Activated B cell treated with CpG ODN at 0.5 μM for 24 hours (primary cell): Measurements from ENCODE around the gene CTRL. TPM values are rescaled to one million over a fixed set of nuclear protein-coding genes. Genes with fewer than 3 reads are reported as not detected.

Source experiments
- ATAC-seq: fragments of 200-7000 bp; cut with Tn5 transposase; one replicate; pipeline ENCODE4 v1.10.0; 2021; ENCODE audit warnings: low read depth, mild to moderate bottlenecking, moderate library complexity
- CTCF ChIA-PET: fragments of 350-600 bp; sonication (Branson Sonifier 250); formaldehyde crosslinking; loops from one replicate; lab custom pipeline; 2021; ENCODE audit warnings: antibody characterized with exemption; lab: Charles Lee
- POLR2A ChIA-PET: fragments of 350-600 bp; sonication (Branson Sonifier 250); formaldehyde crosslinking; loops from one replicate; lab custom pipeline; 2021; ENCODE audit warnings: antibody characterized with exemption; lab: Charles Lee
- DNase-seq: peaks from one replicate; pipeline ENCODE4 v3.0.0; 2022
- H3K27ac Mint-ChIP-seq: one replicate; pipeline ENCODE4 v1.8.0; 2020; ENCODE audit warnings: mixed read lengths
- H3K27me3 Mint-ChIP-seq: one replicate; pipeline ENCODE4 v1.8.0; 2021; ENCODE audit warnings: mixed read lengths
- H3K36me3 Mint-ChIP-seq: one replicate; pipeline ENCODE4 v1.8.0; 2021; ENCODE audit warnings: low read depth, mixed read lengths
- H3K4me1 Mint-ChIP-seq: one replicate; pipeline ENCODE4 v1.8.0; 2021; ENCODE audit warnings: mixed read lengths
- H3K4me3 Mint-ChIP-seq: one replicate; pipeline ENCODE4 v1.8.0; 2020; ENCODE audit warnings: mild to moderate bottlenecking, mixed read lengths
- H3K9me3 Mint-ChIP-seq: one replicate; pipeline ENCODE4 v1.8.0; 2020; ENCODE audit warnings: mixed read lengths
- CTCF ChIP-seq: fragments of 200-600 bp; IDR thresholded peaks from one replicate; pipeline ENCODE4 v1.8.0; 2022; ENCODE audit warnings: antibody characterized with exemption, mild to moderate bottlenecking
- intact Hi-C: fragments of 100-400 bp; cut with micrococcal nuclease; formaldehyde crosslinking; loops from one replicate; pipeline ENCODE4 v1.15.1; 2024
- total RNA-seq: library from RNA; stranded (reverse); gene quantifications from 2 replicates; pipeline ENCODE4 v1.2.3, GENCODE V29; 2022

Gene CTRL
- total RNA-seq, 1 donor from 2014 or later = 6.2 TPM

GRCh38 chr16:67934306-67935100, 2.8 kb upstream of the CTRL start:
- Mint-ChIP-seq H3K9me3 (no peaks in the 10 kb centered on the region), H3K4me1 (peaks cover 22% of the 10 kb centered on the region), H3K4me3 (peak overlapping the region; percentile 99), H3K27me3 (no peaks in the 10 kb centered on the region), H3K36me3 (peaks cover 62% of the 10 kb centered on the region), H3K27ac (peak overlapping the region; percentile 98)
- no peak for TF ChIP-seq CTCF
- intact Hi-C loops = loop anchor here (1.0 kb wide), 6 partner anchors 41 to 372 kb away; partner anchors contain the start of genes ACD, CTCF, NFATC3 and NUTF2
- ChIA-PET POLR2A (interaction anchor here (0.5 to 3.4 kb wide), 11 partner anchors 9 to 453 kb away, joined by 3 to 28 read pairs (median 4); partner anchors contain the start of genes ATP6V0D1, CARMIL2, DDX28 and DUS2), CTCF (interaction anchor here (1.4 to 4.0 kb wide), 3 partner anchors 87 to 262 kb away, joined by 4 to 28 read pairs (median 5); no protein-coding TSS in a partner anchor)
- ATAC-seq = no peak
- no peak for DNase-seq

DNA sequence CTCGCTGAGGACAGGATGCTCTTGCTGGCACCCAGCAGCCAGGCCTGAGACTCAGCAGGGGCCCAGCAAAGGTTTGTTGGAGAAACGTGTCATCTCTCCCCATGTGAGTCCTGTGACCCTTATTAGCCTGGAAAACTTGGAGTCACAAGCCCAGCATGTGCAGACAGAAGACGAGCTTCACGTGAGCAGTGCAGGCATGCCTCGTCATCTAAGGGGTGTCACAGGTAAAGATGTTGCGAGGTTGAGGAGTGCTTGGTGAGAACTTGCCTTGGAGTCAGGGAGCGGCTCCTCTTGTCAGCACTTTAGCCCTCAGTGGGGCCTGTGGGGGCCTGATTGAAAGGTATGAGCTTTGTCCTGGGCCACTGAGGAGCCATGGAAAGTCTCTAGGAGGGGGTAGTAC, 2.1 kb upstream of the CTRL start:
- ChIA-PET CTCF (interaction anchor here (1.4 to 4.0 kb wide), 2 partner anchors 107 to 261 kb away, joined by 4 to 28 read pairs; no protein-coding TSS in a partner anchor), POLR2A (interaction anchor here (0.5 to 0.6 kb wide), 2 partner anchors 14 to 441 kb away, joined by 3 read pairs; no protein-coding TSS in a partner anchor)
- intact Hi-C loops = no loop called here
- no peak for TF ChIP-seq CTCF
- no peak for DNase-seq
- ATAC-seq = no peak
- no peaks in the 10 kb centered on the region for H3K27me3 Mint-ChIP-seq
- H3K4me1 Mint-ChIP-seq = peaks cover 23% of the 10 kb centered on the region
- no peak overlapping the region for H3K27ac Mint-ChIP-seq
- H3K4me3 Mint-ChIP-seq = no peak overlapping the region
- H3K36me3 Mint-ChIP-seq = peaks cover 67% of the 10 kb centered on the region
- no peaks in the 10 kb centered on the region for H3K9me3 Mint-ChIP-seq

DNA sequence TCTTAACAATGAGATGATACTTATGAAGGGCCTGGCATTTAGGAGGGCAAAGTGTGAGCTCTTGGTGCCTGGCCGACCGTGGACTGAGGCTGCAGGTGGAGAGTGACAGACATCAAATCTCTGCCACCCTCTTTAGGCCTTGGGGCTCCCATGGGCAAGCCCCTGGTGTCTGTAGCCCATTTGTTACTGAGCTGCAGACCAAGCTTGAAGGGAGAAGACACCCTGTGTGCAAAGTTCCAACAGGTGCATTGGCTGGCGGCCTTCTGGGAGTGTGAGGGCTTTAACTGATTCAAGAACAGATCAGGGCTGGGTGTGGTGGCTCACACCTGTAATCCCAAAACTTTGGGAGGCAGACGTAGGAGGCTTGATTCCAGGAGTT, 789 bp upstream of the CTRL start:
- POLR2A ChIA-PET = interaction anchor here (0.5 to 0.6 kb wide), 2 partner anchors 9 to 91 kb away, joined by 3 read pairs; partner anchors contain the start of genes DDX28 and DUS2
- peaks cover 78% of the 10 kb centered on the region for H3K36me3 Mint-ChIP-seq

DNA sequence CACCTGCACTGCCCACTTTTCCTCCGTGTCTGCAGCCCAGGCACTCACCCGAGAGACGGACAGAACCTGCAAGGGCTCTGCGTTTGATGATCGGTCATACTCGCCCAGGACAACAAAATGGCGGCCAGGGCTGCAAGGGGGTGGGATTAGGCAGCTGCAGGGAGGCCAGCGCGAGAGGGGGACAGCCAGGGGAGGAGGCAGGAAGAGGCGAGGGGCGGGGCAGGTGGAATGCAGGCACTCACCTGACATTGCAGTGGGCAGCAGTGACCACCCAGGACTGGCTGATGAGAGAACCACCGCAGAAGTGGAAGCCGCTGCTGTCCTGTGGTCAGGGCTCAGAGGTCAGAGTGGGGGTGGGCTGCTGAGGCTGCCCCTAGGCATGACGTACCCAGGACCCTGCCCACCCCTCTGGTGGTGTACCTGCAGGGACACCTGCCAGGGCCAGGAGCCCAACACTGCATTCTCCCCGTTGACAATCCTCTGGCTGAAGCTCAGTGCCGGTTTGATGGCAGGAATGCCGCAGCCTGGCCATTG, 917 bp downstream of the CTRL start:
- POLR2A ChIA-PET = interaction anchor here (1.0 kb wide), 1 partner anchor 410 kb away, joined by 3 read pairs; no protein-coding TSS in a partner anchor
- Mint-ChIP-seq H3K27ac (no peak overlapping the region), H3K4me1 (peaks cover 33% of the 10 kb centered on the region), H3K9me3 (no peaks in the 10 kb centered on the region), H3K4me3 (no peak overlapping the region), H3K27me3 (no peaks in the 10 kb centered on the region), H3K36me3 (peaks cover 68% of the 10 kb centered on the region)
- no peak for TF ChIP-seq CTCF
- ATAC-seq = no peak
- CTCF ChIA-PET = no interaction called here
- DNase-seq = no peak
- intact Hi-C loops = no loop called here

More for the DNA sequence above, 789 bp upstream of the CTRL start:
- ATAC-seq = no peak
- CTCF ChIA-PET = interaction anchor here (0.8 to 1.1 kb wide), 2 partner anchors 10 to 109 kb away, joined by 3 read pairs; no protein-coding TSS in a partner anchor
- DNase-seq = no peak
- Mint-ChIP-seq H3K4me1 (peaks cover 31% of the 10 kb centered on the region), H3K9me3 (no peaks in the 10 kb centered on the region), H3K27ac (no peak overlapping the region), H3K27me3 (no peaks in the 10 kb centered on the region), H3K4me3 (no peak overlapping the region)
- intact Hi-C loops = no loop called here
- no peak for TF ChIP-seq CTCF

- TF ChIP-seq CTCF = no peak
- H3K9me3 Mint-ChIP-seq = no peaks in the 10 kb centered on the region
- POLR2A ChIA-PET = no interaction called here
- peaks cover 62% of the 10 kb centered on the region for H3K36me3 Mint-ChIP-seq
- H3K4me1 Mint-ChIP-seq = peaks cover 34% of the 10 kb centered on the region
- H3K27me3 Mint-ChIP-seq = no peaks in the 10 kb centered on the region
- no peak overlapping the region for H3K4me3 Mint-ChIP-seq
- intact Hi-C loops = no loop called here
- no peak overlapping the region for H3K27ac Mint-ChIP-seq
- DNase-seq (no peak), ATAC-seq (no peak)
- CTCF ChIA-PET = interaction anchor here (2.3 kb wide), 1 partner anchor 258 kb away, joined by 9 read pairs; no protein-coding TSS in a partner anchor
These were observed 1.5 kb downstream of the CTRL start for GRCh38 chr16:67930191-67930590.
